ENCODE measurements around the gene ZBED1. TPM values are rescaled to one million over a fixed set of nuclear protein-coding genes. Genes with fewer than 3 reads are reported as not detected.

The ZBED1 gene
- total RNA-seq, 1 experiment from 2014 or later, result 45.1 TPM

DNA sequence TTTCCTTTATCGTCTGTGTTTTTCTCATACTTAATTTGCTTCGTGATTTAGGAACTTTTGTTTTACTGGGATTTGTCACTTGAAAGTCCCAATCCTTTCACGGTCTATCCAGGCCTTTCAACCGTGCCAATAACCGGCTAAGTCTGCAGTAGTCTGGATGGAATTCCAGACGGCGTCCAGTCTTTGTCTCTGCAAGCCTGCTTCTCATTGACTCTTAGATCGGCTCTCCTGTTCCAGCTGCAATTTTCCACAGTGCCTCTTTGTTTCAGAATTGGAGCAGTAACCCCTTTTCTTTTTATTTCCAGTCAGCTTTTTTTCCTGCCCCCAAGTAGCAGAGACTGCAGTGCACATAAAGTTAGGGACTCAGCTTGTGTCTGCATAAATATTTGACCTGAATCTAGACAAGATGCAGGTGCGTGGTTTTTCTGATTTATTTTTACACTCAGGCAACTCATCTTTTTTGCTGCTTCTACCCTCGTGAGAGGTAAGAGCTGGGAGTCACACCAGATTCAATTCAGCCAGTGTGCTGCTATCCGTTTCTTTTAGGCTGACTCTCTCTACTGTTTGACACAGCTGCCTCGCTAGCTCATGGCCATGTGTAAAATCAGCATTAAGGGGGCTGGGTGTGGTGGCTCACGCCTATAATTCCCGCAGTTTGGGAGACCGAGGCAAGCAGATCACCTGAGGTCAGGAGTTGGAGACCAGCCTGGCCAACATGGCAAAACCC, 37.4 kb upstream of the ZBED1 start (continued):
- TF ChIP-seq HMGXB4 (CRISPR knock-in tag; IDR thresholded peaks at IDR 0.05), result no peak
- TF ChIP-seq JUN (CRISPR knock-in tag; IDR thresholded peaks at IDR 0.05), result no peak
- no peak for TF ChIP-seq CBFB (CRISPR knock-in tag; IDR thresholded peaks at IDR 0.05; ENCODE audit: low read depth)
- TF ChIP-seq ELF4 (CRISPR knock-in tag; IDR thresholded peaks at IDR 0.05; ENCODE audit: low read depth), result no peak
- TF ChIP-seq ARID4B (CRISPR knock-in tag; IDR thresholded peaks at IDR 0.05; ENCODE audit: borderline replicate concordance), result no peak
- TF ChIP-seq CREM (CRISPR knock-in tag; IDR thresholded peaks at IDR 0.05), result no peak
- no peak for TF ChIP-seq ATF1 (CRISPR knock-in tag; IDR thresholded peaks at IDR 0.05)
- no peak for TF ChIP-seq ZNF219 (CRISPR knock-in tag; IDR thresholded peaks at IDR 0.05; ENCODE audit: borderline replicate concordance)
- no peak for TF ChIP-seq FOXK1 (CRISPR knock-in tag; IDR thresholded peaks at IDR 0.05)
- no peak for TF ChIP-seq ZNF232 (CRISPR knock-in tag; IDR thresholded peaks at IDR 0.05)
- no peak for TF ChIP-seq ZNF121 (CRISPR knock-in tag; IDR thresholded peaks at IDR 0.05)

DNA sequence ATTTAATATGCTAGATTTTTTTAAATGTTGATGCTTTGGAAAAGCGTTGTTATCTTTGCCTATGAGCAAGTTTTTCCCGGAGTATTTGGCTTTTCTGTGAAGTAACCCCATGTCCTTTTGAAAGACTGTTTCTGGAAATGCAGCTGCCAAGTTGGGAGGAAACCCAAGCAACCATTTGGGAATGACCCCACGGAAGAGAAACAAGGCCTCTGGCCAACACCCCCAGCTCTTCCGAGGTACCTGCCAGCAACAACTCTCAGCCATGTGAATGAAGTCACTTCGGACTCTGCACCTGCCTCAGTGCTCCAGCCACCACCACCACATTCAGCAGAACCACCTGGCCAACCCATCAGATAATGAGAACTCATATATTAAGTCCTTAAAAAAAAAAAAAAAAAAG, 36.2 kb upstream of the ZBED1 start:
- DNase-seq (ENCODE audit: low spot score) (no peak), ATAC-seq (no peak)
- no peak for TF ChIP-seq FOXK1 (CRISPR knock-in tag; IDR thresholded peaks at IDR 0.05)
- no peak for TF ChIP-seq SP1 (CRISPR knock-in tag; conservative IDR thresholded peaks at IDR 0.05)
- TF ChIP-seq MYBL2 (CRISPR knock-in tag; IDR thresholded peaks at IDR 0.05), result no peak
- no peak for TF ChIP-seq ZNF317 (CRISPR knock-in tag; IDR thresholded peaks at IDR 0.05; ENCODE audit: borderline replicate concordance, low read depth)
- no peak for TF ChIP-seq ZNF263 (CRISPR knock-in tag; IDR thresholded peaks at IDR 0.05; ENCODE audit: low read depth)
- no peak for TF ChIP-seq ATF6 (CRISPR knock-in tag; IDR thresholded peaks at IDR 0.05)
- TF ChIP-seq JAZF1 (CRISPR knock-in tag; IDR thresholded peaks at IDR 0.05), result no peak
- TF ChIP-seq TP53 (CRISPR knock-in tag; IDR thresholded peaks at IDR 0.05), result no peak
- no peak for TF ChIP-seq GRHL2 (CRISPR knock-in tag; IDR thresholded peaks at IDR 0.05; ENCODE audit: insufficient replicate concordance, severe bottlenecking)
- TF ChIP-seq, protein P1, sequence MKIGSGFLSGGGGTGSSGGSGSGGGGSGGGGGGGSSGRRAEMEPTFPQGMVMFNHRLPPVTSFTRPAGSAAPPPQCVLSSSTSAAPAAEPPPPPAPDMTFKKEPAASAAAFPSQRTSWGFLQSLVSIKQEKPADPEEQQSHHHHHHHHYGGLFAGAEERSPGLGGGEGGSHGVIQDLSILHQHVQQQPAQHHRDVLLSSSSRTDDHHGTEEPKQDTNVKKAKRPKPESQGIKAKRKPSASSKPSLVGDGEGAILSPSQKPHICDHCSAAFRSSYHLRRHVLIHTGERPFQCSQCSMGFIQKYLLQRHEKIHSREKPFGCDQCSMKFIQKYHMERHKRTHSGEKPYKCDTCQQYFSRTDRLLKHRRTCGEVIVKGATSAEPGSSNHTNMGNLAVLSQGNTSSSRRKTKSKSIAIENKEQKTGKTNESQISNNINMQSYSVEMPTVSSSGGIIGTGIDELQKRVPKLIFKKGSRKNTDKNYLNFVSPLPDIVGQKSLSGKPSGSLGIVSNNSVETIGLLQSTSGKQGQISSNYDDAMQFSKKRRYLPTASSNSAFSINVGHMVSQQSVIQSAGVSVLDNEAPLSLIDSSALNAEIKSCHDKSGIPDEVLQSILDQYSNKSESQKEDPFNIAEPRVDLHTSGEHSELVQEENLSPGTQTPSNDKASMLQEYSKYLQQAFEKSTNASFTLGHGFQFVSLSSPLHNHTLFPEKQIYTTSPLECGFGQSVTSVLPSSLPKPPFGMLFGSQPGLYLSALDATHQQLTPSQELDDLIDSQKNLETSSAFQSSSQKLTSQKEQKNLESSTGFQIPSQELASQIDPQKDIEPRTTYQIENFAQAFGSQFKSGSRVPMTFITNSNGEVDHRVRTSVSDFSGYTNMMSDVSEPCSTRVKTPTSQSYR (CRISPR knock-in tag; IDR thresholded peaks at IDR 0.05), result no peak
- TF ChIP-seq ZNF423 (CRISPR knock-in tag; IDR thresholded peaks at IDR 0.05), result no peak
- no peak for TF ChIP-seq ARID4B (CRISPR knock-in tag; IDR thresholded peaks at IDR 0.05; ENCODE audit: borderline replicate concordance)
- H3K4me3 Mint-ChIP-seq, result no peak overlapping the region
- ChIA-PET POLR2A (no interaction called here), CTCF (no interaction called here)
- H3K27ac Mint-ChIP-seq, result 0 out of 2 replicates have a peak overlapping the region, but pooled peaks have one; percentile 58
- H3K9me3 Mint-ChIP-seq, result peaks cover 6% of the 10 kb centered on the region; the same call in 1 of the 2 replicates
- H3K36me3 Mint-ChIP-seq, result no peaks in the 10 kb centered on the region
- peaks cover 7% of the 10 kb centered on the region for H3K4me1 Mint-ChIP-seq
- H3K27me3 Mint-ChIP-seq (ENCODE audit: low read depth), result no peaks in the 10 kb centered on the region
